Measurements from ENCODE around the gene SFI1.

GRCh38 chr22:31461699-31462098, 34.6 kb upstream of the SFI1 start:
- TF ChIP-seq CTCF (IDR thresholded peaks at IDR 0.05; ENCODE audit: borderline replicate concordance, extremely low read depth, low read length, poor library complexity, severe bottlenecking) (no peak), EZH2 (IDR thresholded peaks at IDR 0.05; ENCODE audit: borderline replicate concordance, low read depth, low read length, severe bottlenecking) (no peak)

All from DND-41 (cell line).